Body of pancreas (tissue), 4 donors: ENCODE data around the gene USP7. TPM values are rescaled to one million over a fixed set of nuclear protein-coding genes. Genes with fewer than 3 reads are reported as not detected.
A peak's percentile ranks its signal among the peaks of the same experiment; 100 is the strongest.

ENCODE experiments used
- ATAC-seq: fragments of 150-250 bp; one replicate; pipeline ENCODE4 v1.9.1; 2016
- DNase-seq, 4 donors: peaks; one replicate each; pipeline ENCODE4 v3.0.0-alpha.2; 2019
- H3K27ac ChIP-seq, 4 donors: fragments of 200-600 bp; sonication (generic); 1 replicate in 3 of 4; 2 replicates in 1 of 4; pipeline versions ENCODE4 v1.5.1 to v1.6.1; 2016 to 2019; ENCODE audit warnings: mild to moderate bottlenecking in 1 of 4, mixed read lengths in 1 of 4, moderate library complexity in 1 of 4
- H3K27me3 ChIP-seq, 2 donors: fragments of 200-600 bp; sonication (generic); one replicate each; pipeline ENCODE4 v1.6.0; 2016; ENCODE audit warnings: mild to moderate bottlenecking in 1 of 2
- H3K36me3 ChIP-seq, 2 donors: fragments of 200-600 bp; sonication (generic); replicated peaks in 1 of 2; 2 replicates each; pipeline ENCODE4 v1.5.1; 2016; ENCODE audit warnings: low read depth in 2 of 2; ENCODE audit not compliant: insufficient read depth in 1 of 2
- H3K4me1 ChIP-seq: fragments of 200-600 bp; sonication (generic); one replicate; pipeline ENCODE4 v1.6.0; 2016
- H3K4me3 ChIP-seq, 2 donors: fragments of 200-600 bp; sonication (generic); 1 replicate in 1 of 2; 2 replicates in 1 of 2; pipeline ENCODE4 v1.5.1; 2016 to 2019
- H3K9me3 ChIP-seq, 3 donors: fragments of 200-600 bp; sonication (generic); 1 replicate in 2 of 3; 2 replicates in 1 of 3; pipeline ENCODE4 v1.5.1; 2016
- POLR2A ChIP-seq, 3 donors: fragments of 450-650 bp; IDR thresholded peaks; one replicate each; pipeline ENCODE4 v1.6.1; 2016; ENCODE audit warnings: antibody characterized with exemption in 3 of 3, mild to moderate bottlenecking in 2 of 3
- WGBS, 2 donors: methylation state at CpG; one replicate each; pipeline ENCODE4 v1.1.5; 2017; 5-methylcytosine and 5-hydroxymethylcytosine counted together
- intact Hi-C: fragments of 100-400 bp; cut with DNase I; formaldehyde crosslinking; loops from one replicate; pipeline ENCODE4 v1.15.1; 2023
- total RNA-seq, 2 donors: library from RNA; depleted of rRNA; stranded (reverse); fragments of >200 nt; gene quantifications; one replicate each; pipeline ENCODE4 v1.1.0, GENCODE V29; 2016
- TF ChIP-seq, protein P1 (sequence below), 7 experiments: fragments of 450-650 bp in 4 of 7; fragments of 200-600 bp in 3 of 7; sonication (generic) in 3 of 7; IDR thresholded peaks; one replicate each; pipeline ENCODE4 v1.5.1; 2016 to 2019; ENCODE audit warnings: antibody characterized with exemption in 7 of 7

USP7 gene
- total RNA-seq, 2 donors from 2014 or later, result 36.1 to 38.2 TPM

- Histone ChIP-seq H3K4me3 (no peak overlapping the region), H3K27me3 (no peaks in the 10 kb centered on the region), H3K36me3 (no peaks in the 10 kb centered on the region), H3K27ac (peak overlapping the region; percentile 81 to 94 (median 91)), H3K4me1 (peaks cover 90% of the 10 kb centered on the region), H3K9me3 (no peaks in the 10 kb centered on the region)
- 13 to 18% methylated on average over 10 to 17 of the region's 17 CpGs for WGBS, 2 donors
- intact Hi-C loops, result no loop called here
- ATAC-seq, result peak; percentile 78
- TF ChIP-seq POLR2A (IDR thresholded peaks at IDR 0.05), result peak in 2 of 3 donors; percentile 36 to 42
- TF ChIP-seq, protein P1, sequence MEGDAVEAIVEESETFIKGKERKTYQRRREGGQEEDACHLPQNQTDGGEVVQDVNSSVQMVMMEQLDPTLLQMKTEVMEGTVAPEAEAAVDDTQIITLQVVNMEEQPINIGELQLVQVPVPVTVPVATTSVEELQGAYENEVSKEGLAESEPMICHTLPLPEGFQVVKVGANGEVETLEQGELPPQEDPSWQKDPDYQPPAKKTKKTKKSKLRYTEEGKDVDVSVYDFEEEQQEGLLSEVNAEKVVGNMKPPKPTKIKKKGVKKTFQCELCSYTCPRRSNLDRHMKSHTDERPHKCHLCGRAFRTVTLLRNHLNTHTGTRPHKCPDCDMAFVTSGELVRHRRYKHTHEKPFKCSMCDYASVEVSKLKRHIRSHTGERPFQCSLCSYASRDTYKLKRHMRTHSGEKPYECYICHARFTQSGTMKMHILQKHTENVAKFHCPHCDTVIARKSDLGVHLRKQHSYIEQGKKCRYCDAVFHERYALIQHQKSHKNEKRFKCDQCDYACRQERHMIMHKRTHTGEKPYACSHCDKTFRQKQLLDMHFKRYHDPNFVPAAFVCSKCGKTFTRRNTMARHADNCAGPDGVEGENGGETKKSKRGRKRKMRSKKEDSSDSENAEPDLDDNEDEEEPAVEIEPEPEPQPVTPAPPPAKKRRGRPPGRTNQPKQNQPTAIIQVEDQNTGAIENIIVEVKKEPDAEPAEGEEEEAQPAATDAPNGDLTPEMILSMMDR (IDR thresholded peaks at IDR 0.05), result peak in 4 of 7 experiments; percentile 41 to 44 (median 41)
- DNase-seq, result peak; percentile 87 to 96 (median 96)
Observed at GRCh38 chr16:8863594-8864424, 99.9 kb downstream of the USP7 start.

- no peak for TF ChIP-seq POLR2A (IDR thresholded peaks at IDR 0.05)
- TF ChIP-seq, protein P1 (IDR thresholded peaks at IDR 0.05), result no peak
- ATAC-seq, result no peak
- intact Hi-C loops, result no loop called here
- Histone ChIP-seq H3K4me1 (peaks cover 88% of the 10 kb centered on the region), H3K36me3 (peaks cover 0 to 4% of the 10 kb centered on the region in 2 donors), H3K9me3 (no peaks in the 10 kb centered on the region), H3K27me3 (no peaks in the 10 kb centered on the region), H3K27ac (peak overlapping the region in 3 of 4 donors; percentile 88 to 94 (median 94)), H3K4me3 (no peak overlapping the region)
- no peak for DNase-seq
- 73% methylated on average over 14 of the region's 14 CpGs for WGBS, 2 donors
Observed at GRCh38 chr16:8862309-8863130, 101.2 kb downstream of the USP7 start.

DNA sequence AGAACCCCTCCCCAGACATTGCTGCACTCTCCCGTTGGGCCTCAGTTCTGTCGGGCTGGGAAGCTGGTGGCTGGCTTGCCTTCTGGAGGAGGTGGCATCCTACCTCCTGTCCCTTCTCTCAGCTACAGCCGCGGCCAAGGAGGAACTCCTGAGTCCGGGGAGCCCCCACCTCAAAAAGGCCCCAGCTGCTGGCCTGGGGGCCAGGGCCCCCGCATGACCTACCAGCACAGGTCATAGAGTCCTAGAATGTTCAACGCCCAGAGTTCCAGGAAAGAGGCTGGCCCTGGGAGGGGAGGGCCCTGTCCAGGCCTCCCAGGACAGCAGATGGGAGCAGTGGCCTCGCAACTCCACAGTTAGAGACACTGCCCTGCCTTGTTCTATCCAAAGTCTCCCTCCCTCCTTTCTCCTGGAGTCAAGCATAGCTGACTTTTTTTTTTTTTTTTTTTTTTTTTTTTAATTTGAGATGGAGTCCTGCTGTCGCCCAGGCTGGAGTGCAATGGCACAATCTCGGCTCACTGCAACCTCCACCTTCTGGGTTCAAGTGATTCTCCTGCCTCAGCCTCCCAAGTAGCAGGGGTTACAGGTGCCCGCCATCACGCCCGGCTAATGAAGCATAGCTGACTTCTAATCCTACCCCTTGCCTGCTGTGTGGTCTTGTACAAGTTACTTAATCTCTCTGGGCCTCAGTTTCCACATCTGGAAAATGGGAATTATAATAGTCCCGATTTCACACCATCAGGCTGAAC, 102.0 kb downstream of the USP7 start:
- Histone ChIP-seq H3K27me3 (no peaks in the 10 kb centered on the region), H3K27ac (peak overlapping the region; percentile 31 to 94 (median 91)), H3K4me1 (peaks cover 81% of the 10 kb centered on the region), H3K9me3 (no peaks in the 10 kb centered on the region), H3K36me3 (peaks cover 0 to 4% of the 10 kb centered on the region in 2 donors), H3K4me3 (no peak overlapping the region)
- TF ChIP-seq, protein P1 (IDR thresholded peaks at IDR 0.05), result no peak
- peak in 1 of 3 donors; percentile 9 for TF ChIP-seq POLR2A (IDR thresholded peaks at IDR 0.05)
- DNase-seq (peak in 1 of 4 donors; percentile 54), ATAC-seq (no peak)
- WGBS, 2 donors, result 43 to 53% methylated on average over 8 to 14 of the region's 14 CpGs
- intact Hi-C loops, result no loop called here

DNA sequence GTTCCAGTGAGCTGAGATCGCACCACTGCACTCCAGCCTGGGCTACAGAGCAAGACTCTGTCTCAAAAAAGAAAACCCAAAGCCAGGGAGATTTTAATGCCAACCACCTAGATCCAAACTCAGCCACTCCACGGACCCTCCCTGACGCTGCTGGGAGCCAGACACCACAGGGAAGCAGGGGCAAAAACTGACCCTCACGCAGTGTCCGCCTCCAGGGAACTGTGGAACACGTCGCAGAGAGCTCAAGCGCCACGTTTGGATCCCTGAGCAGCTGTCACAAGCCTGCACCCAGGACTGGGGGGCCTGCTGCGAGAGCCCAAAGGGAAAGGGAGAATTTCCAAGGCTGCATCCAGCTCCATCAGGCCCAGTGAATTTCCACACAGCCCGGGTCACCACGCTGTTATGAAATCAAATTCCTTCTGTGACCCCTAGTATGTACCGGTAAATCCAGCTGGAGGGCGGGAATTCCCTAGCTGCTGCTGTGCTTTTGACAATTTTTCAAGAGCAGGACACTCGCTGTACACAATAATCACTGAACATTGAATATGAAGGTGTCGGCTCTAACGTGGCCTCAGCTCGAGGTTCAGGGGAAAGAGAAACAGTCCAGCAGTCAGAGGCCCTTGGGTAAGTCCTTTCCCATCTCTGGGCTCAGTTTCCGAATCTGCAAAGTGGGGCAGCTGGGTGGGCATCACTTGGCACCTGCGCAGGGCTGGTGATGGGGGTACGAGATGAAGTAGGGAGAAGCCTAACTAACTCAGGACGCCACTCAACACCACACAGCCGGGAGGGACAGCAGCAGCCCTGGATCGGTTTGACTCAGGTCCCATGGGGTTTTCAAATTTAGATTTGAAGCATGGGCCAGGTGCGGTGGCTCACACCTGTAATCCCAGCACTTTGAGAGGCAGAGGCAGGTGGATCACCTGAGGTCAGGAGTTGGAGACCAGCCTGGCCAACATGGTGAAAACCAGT, 103.5 kb downstream of the USP7 start:
- no peaks in the 10 kb centered on the region for H3K9me3 ChIP-seq
- ATAC-seq, result peak; percentile 22
- peaks cover 4 to 6% of the 10 kb centered on the region in 2 donors for H3K36me3 ChIP-seq
- DNase-seq, result peak; percentile 57 to 78 (median 66)
- H3K27me3 ChIP-seq, result no peaks in the 10 kb centered on the region
- peak overlapping the region in 3 of 4 donors; percentile 63 to 94 (median 94) for H3K27ac ChIP-seq
- peaks cover 65% of the 10 kb centered on the region for H3K4me1 ChIP-seq
- peak in 1 of 3 donors; percentile 21 for TF ChIP-seq POLR2A (IDR thresholded peaks at IDR 0.05)
- TF ChIP-seq, protein P1 (IDR thresholded peaks at IDR 0.05), result no peak
- 53 to 56% methylated on average over 25 of the region's 25 CpGs for WGBS, 2 donors
- no peak overlapping the region for H3K4me3 ChIP-seq
- intact Hi-C loops, result loop anchor here (10.0 kb wide), 1 partner anchor 55 kb away; no protein-coding TSS in a partner anchor
